ENCODE data around the gene PTGER1. TPM values are rescaled to one million over a fixed set of nuclear protein-coding genes. Genes with fewer than 3 reads are reported as not detected.

The PTGER1 gene
- total and polyA plus RNA-seq, 9 of the 15 experiments (the other 6 are each of a cell fraction or from before 2014, with no cell fraction given), result 0.06 to 0.36 (median 0.31) TPM; not detected in 5

DNA sequence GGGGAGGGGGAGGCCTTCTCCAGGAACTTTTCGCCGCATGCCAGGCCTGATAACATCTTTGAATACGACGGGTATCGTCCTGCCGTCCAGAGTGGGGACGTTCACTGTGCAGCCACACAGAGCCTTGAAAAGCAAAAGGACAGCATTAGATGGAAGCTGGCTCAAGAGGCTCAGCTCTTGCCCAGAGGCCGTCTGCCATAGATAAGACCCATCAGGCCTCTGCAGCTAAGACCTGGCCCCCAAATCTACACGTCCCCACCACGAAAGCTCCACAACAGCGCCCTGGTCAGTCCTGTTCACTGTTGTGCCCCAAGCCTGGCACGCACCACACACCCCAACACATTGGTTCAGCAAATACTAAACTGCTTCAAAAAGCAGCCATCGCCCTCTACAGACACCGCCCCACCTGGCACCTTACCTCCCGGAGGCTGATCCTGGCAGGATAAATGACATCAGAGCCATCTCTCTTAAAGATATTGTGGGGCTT lies 40.9 kb upstream of the PTGER1 start:
- Histone ChIP-seq H3K9ac (ENCODE audit: insufficient read depth in 1 of 2, low read depth in 2 of 2, low read length in 2 of 2) (peak overlapping the region; percentile 96 to 100), H3K9me3 (replicated peaks; ENCODE audit: control insufficient read depth, insufficient read depth, low read depth, low read length) (no peaks in the 10 kb centered on the region), H2AFZ (ENCODE audit: low read depth, low read length) (no peak overlapping the region), H3K27me3 (ENCODE audit: control insufficient read depth in 2 of 2, insufficient read depth in 2 of 2, low read length in 2 of 2) (no peaks in the 10 kb centered on the region), H3K4me1 (replicated peaks in 1 of 2; ENCODE audit: control insufficient read depth in 2 of 2, insufficient read depth in 2 of 2, low read length in 2 of 2) (peaks cover 47 to 55% of the 10 kb centered on the region in 2 experiments), H3K79me2 (ENCODE audit: control insufficient read depth, insufficient read depth, low read length) (peaks cover 45% of the 10 kb centered on the region), H3K4me2 (ENCODE audit: insufficient read depth, low read length) (peak overlapping the region; percentile 99), H3K27ac (ENCODE audit: extremely low read depth, low read depth, low read length) (peak overlapping the region; percentile 35; the same call in 1 of the 3 replicates), H3K36me3 (ENCODE audit: control insufficient read depth, insufficient read depth, low read length) (peaks cover 38% of the 10 kb centered on the region), H4K20me1 (replicated peaks; ENCODE audit: control insufficient read depth, insufficient read depth, low read length) (peaks cover 26% of the 10 kb centered on the region), H3K9me1 (ENCODE audit: control insufficient read depth, insufficient read depth, low read length) (no peaks in the 10 kb centered on the region), H3K4me3 (peak overlapping the region; percentile 98)
- DNase-seq (ENCODE audit: extremely low read depth in 1 of 4, low spot score in 3 of 4), result no peak
- no TSS peak for BruUV-seq (replicated peaks)
- POLR2A ChIA-PET, result interaction anchor here (0.6 to 6.3 kb wide), 8 partner anchors 10 to 443 kb away, joined by 3 to 70 read pairs (median 4); partner anchors contain the start of gene GIPC1
- WGBS (ENCODE audit: insufficient coverage, low coverage, missing lambda C conversion rate), result 7% methylated on average over 15 of the region's 15 CpGs
- CTCF ChIA-PET (ENCODE audit: low intra/inter-chr PET ratio), result interaction anchor here (0.7 kb wide), 1 partner anchor 10 kb away, joined by 3 read pairs; no protein-coding TSS in a partner anchor
- FAIRE-seq, result no peak
- in situ Hi-C loops (cut with MboI), result no loop called here
- intact Hi-C loops (cut with micrococcal nuclease), result loop anchor here (5.0 kb wide), 1 partner anchor 36 kb away; no protein-coding TSS in a partner anchor
- ATAC-seq, result no peak
- no peak for TF ChIP-seq EP300 (IDR thresholded peaks at IDR 0.05; ENCODE audit: low read length)
- TF ChIP-seq PML (IDR thresholded peaks at IDR 0.05; ENCODE audit: low read length), result no peak
- TF ChIP-seq, protein P1, sequence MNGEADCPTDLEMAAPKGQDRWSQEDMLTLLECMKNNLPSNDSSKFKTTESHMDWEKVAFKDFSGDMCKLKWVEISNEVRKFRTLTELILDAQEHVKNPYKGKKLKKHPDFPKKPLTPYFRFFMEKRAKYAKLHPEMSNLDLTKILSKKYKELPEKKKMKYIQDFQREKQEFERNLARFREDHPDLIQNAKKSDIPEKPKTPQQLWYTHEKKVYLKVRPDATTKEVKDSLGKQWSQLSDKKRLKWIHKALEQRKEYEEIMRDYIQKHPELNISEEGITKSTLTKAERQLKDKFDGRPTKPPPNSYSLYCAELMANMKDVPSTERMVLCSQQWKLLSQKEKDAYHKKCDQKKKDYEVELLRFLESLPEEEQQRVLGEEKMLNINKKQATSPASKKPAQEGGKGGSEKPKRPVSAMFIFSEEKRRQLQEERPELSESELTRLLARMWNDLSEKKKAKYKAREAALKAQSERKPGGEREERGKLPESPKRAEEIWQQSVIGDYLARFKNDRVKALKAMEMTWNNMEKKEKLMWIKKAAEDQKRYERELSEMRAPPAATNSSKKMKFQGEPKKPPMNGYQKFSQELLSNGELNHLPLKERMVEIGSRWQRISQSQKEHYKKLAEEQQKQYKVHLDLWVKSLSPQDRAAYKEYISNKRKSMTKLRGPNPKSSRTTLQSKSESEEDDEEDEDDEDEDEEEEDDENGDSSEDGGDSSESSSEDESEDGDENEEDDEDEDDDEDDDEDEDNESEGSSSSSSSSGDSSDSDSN (IDR thresholded peaks at IDR 0.05; ENCODE audit: borderline replicate concordance in 1 of 2, low read depth in 2 of 2, low read length in 2 of 2), result no peak
- TF ChIP-seq RBFOX2 (IDR thresholded peaks at IDR 0.05; ENCODE audit: low read depth, low read length), result peak; percentile 67; the same call in 1 of the 2 replicates
- no peak for TF ChIP-seq HNRNPL (IDR thresholded peaks at IDR 0.05; ENCODE audit: low read depth, low read length)
- TF ChIP-seq TCFL5 (CRISPR knock-in tag; conservative IDR thresholded peaks at IDR 0.05), result no peak
- TF ChIP-seq PTRF (tag; IDR thresholded peaks at IDR 0.05), result no peak
- TF ChIP-seq, protein P2, sequence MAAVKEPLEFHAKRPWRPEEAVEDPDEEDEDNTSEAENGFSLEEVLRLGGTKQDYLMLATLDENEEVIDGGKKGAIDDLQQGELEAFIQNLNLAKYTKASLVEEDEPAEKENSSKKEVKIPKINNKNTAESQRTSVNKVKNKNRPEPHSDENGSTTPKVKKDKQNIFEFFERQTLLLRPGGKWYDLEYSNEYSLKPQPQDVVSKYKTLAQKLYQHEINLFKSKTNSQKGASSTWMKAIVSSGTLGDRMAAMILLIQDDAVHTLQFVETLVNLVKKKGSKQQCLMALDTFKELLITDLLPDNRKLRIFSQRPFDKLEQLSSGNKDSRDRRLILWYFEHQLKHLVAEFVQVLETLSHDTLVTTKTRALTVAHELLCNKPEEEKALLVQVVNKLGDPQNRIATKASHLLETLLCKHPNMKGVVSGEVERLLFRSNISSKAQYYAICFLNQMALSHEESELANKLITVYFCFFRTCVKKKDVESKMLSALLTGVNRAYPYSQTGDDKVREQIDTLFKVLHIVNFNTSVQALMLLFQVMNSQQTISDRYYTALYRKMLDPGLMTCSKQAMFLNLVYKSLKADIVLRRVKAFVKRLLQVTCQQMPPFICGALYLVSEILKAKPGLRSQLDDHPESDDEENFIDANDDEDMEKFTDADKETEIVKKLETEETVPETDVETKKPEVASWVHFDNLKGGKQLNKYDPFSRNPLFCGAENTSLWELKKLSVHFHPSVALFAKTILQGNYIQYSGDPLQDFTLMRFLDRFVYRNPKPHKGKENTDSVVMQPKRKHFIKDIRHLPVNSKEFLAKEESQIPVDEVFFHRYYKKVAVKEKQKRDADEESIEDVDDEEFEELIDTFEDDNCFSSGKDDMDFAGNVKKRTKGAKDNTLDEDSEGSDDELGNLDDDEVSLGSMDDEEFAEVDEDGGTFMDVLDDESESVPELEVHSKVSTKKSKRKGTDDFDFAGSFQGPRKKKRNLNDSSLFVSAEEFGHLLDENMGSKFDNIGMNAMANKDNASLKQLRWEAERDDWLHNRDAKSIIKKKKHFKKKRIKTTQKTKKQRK (IDR thresholded peaks at IDR 0.05; ENCODE audit: borderline replicate concordance, low read depth, low read length), result no peak
- peak; percentile 27; the same call in 1 of the 2 replicates for TF ChIP-seq MTA3 (IDR thresholded peaks at IDR 0.05; ENCODE audit: borderline replicate concordance)
- TF ChIP-seq, protein P3, sequence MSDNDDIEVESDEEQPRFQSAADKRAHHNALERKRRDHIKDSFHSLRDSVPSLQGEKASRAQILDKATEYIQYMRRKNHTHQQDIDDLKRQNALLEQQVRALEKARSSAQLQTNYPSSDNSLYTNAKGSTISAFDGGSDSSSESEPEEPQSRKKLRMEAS (CRISPR knock-in tag; IDR thresholded peaks at IDR 0.05), result no peak
- no peak for TF ChIP-seq GATA2 (CRISPR knock-in tag; IDR thresholded peaks at IDR 0.05)
- no peak for TF ChIP-seq BHLHE40 (IDR thresholded peaks at IDR 0.05; ENCODE audit: low read length)
- TF ChIP-seq CCNT2 (IDR thresholded peaks at IDR 0.05; ENCODE audit: borderline replicate concordance, extremely low read depth, insufficient read length, low read depth, low read length), result peak; percentile 40
